Heart right ventricle (tissue), 16 donors: ENCODE data around the gene CNOT8. TPM values are rescaled to one million over a fixed set of nuclear protein-coding genes. Genes with fewer than 3 reads are reported as not detected.
A peak's percentile ranks its signal among the peaks of the same experiment; 100 is the strongest.
"Not testable (repeated sequence)": the region's sequence is repeated elsewhere in the genome, so short reads cannot be mapped to it uniquely, and the experiment has no call there.

Experiments used
- ATAC-seq, 8 donors: fragments of 200-7000 bp; cut with Tn5 transposase; one replicate each; pipeline ENCODE4 v1.9.1; 2020; ENCODE audit warnings: mild to moderate bottlenecking in 8 of 8, moderate library complexity in 8 of 8, moderate number of reproducible peaks in 1 of 8
- DNase-seq, 2 donors: peaks; one replicate each; pipeline ENCODE4 v3.0.0-alpha.2; 2020
- H3K27ac ChIP-seq, 10 donors: fragments of 200-600 bp; sonication (generic) in 2 of 10; one replicate each; pipeline versions ENCODE4 v1.5.0 to v1.8.0; 2020 to 2022; ENCODE audit warnings: mild to moderate bottlenecking in 3 of 10
- H3K27me3 ChIP-seq, 7 donors: fragments of 200-600 bp; one replicate each; pipeline ENCODE4 v1.8.0; 2021 to 2022; ENCODE audit warnings: mild to moderate bottlenecking in 2 of 7
- H3K36me3 ChIP-seq, 9 donors: fragments of 200-600 bp; sonication (generic) in 1 of 9; one replicate each; pipeline versions ENCODE4 v1.5.0 to v1.8.0; 2020 to 2022; ENCODE audit warnings: mild to moderate bottlenecking in 2 of 9
- H3K4me1 ChIP-seq, 9 donors: fragments of 200-600 bp; sonication (generic) in 1 of 9; one replicate each; pipeline versions ENCODE4 v1.5.0 to v1.8.0; 2020 to 2022; ENCODE audit warnings: mild to moderate bottlenecking in 4 of 9
- H3K4me3 ChIP-seq, 10 donors: fragments of 200-600 bp; sonication (generic) in 2 of 10; one replicate each; pipeline versions ENCODE4 v1.5.0 to v1.8.0; 2020 to 2022; ENCODE audit warnings: mild to moderate bottlenecking in 7 of 10, moderate library complexity in 2 of 10
- H3K9me3 ChIP-seq, 11 donors: fragments of 200-600 bp in 10 of 11; sonication (generic) in 2 of 11; one replicate each; pipeline versions ENCODE4 v1.5.0 to v1.8.0; 2013 to 2022; ENCODE audit warnings: mild to moderate bottlenecking in 2 of 11, control low read depth in 1 of 11, moderate library complexity in 1 of 11
- WGBS, 2 donors: extraction: QIAGEN DNeasy Blood & Tissue Kit; methylation state at CpG; one replicate each; pipeline ENCODE4 v1.1.7; 2013; ENCODE audit warnings: inconsistent platforms in 1 of 2; 5-methylcytosine and 5-hydroxymethylcytosine counted together
- intact Hi-C, 10 donors: fragments of 100-400 bp; cut with DNase I; formaldehyde crosslinking; loops; one replicate each; pipeline versions ENCODE4 v1.11.1 to v1.14.2; 2022
- polyA plus RNA-seq, 2 donors: library from polyadenylated mRNA; stranded (reverse); fragments of 200-250 nt; gene quantifications; one replicate each; pipeline ENCODE4 v1.2.3, GENCODE V29; 2013
- total RNA-seq, 10 donors: library from RNA; stranded (reverse); fragmentation: NEBNext Ultra II Directional in 3 of 10; extraction: Animal tissue kit (Norgen Biotek cat#: 25700) in 3 of 10; gene quantifications; one replicate each; pipeline versions ENCODE4 v1.2.1 to v1.2.4, GENCODE V29; 2021 to 2023
- TF ChIP-seq, protein P1 (sequence below), 9 donors: fragments of 200-600 bp; sonication (generic) in 2 of 9; IDR thresholded peaks; one replicate each; pipeline versions ENCODE4 v1.5.0 to v1.8.0; 2021 to 2022; ENCODE audit warnings: antibody characterized with exemption in 9 of 9, mild to moderate bottlenecking in 5 of 9, moderate library complexity in 1 of 9
- donor health status: Arrhythmogenic right ventricular cardiomyopathy.
- donor health status: ischemic (EF 13 %, LVEDD 7.1; RV severe dilation, severe dysfunction).
- donor health status: healthy with polysubstance abuse.
- donor health status: DM: no; HTN: yes; CAD: no.
- donor health status: DM: no; HTN: no; CAD: no.
- donor health status: ischemic (EF 25% LVEDD 6.9; RV normal size, moderate dysfunction).
- donor health status: ischemic (EF 25% LVEDD 5.7; RV mildly dilated, moderate dysfunction).
- donor health status: healthy.
- donor health status: DM: yes; HTN: yes; CAD: no.
- donor health status: Ischemic cardiomyopathy.
- donor health status: ischemic (EF 35%, LVEDD 5.7; RV mildly dilated, moderate dysfunction).
- donor health status: nonischemic (EF 11% LVEDD 7.7; RV severe dilation, severe dysfunction).
- donor health status: DM: yes; HTN: yes; CAD: no.
- donor health status: PGD.
- donor health status: ischemic (EF 29% LVEDD 5.4; RV normal size, mild dysfunction).
- donor health status: nonischemic (EF 23%, LVEDD 6.1; RV moderate dilation, normal function).

Gene CNOT8
- total and polyA plus RNA-seq, 12 donors = 20.9 to 29.8 (median 22.1) TPM

DNA sequence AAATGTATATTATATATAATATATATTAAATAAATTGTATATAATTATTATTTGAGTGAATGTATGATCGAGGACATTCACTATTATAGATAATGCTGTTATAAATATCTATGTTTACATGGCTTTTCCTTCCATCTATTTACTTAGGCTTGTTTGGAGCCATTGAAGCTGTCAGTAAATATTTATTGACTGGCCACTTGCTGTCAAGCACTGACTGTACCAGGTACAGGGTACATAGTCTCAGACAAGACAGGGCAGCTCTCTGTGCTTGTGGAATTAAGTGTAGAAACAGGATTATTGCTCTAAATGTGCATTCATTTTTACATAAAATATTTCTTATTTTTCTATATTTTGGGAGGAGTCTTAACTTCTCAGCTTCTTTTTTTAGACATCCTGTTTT, 24.4 kb upstream of the CNOT8 start:
- TF ChIP-seq, protein P1, sequence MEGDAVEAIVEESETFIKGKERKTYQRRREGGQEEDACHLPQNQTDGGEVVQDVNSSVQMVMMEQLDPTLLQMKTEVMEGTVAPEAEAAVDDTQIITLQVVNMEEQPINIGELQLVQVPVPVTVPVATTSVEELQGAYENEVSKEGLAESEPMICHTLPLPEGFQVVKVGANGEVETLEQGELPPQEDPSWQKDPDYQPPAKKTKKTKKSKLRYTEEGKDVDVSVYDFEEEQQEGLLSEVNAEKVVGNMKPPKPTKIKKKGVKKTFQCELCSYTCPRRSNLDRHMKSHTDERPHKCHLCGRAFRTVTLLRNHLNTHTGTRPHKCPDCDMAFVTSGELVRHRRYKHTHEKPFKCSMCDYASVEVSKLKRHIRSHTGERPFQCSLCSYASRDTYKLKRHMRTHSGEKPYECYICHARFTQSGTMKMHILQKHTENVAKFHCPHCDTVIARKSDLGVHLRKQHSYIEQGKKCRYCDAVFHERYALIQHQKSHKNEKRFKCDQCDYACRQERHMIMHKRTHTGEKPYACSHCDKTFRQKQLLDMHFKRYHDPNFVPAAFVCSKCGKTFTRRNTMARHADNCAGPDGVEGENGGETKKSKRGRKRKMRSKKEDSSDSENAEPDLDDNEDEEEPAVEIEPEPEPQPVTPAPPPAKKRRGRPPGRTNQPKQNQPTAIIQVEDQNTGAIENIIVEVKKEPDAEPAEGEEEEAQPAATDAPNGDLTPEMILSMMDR (IDR thresholded peaks at IDR 0.05) = no peak
- no peaks in the 10 kb centered on the region for H3K27me3 ChIP-seq
- intact Hi-C loops = no loop called here
- 95 to 98% methylated on average over 1 of the region's 1 CpG for WGBS, 2 donors
- DNase-seq (no peak), ATAC-seq (no peak)
- H3K9me3 ChIP-seq = no peaks in the 10 kb centered on the region
- peaks cover 9 to 28% (median 19%) of the 10 kb centered on the region in 9 donors for H3K4me1 ChIP-seq
- H3K4me3 ChIP-seq = no peak overlapping the region
- peaks cover 0 to 86% (median 17%) of the 10 kb centered on the region in 9 donors for H3K36me3 ChIP-seq
- peak overlapping the region in 4 of 10 donors; percentile 45 to 73 (median 60) for H3K27ac ChIP-seq

DNA sequence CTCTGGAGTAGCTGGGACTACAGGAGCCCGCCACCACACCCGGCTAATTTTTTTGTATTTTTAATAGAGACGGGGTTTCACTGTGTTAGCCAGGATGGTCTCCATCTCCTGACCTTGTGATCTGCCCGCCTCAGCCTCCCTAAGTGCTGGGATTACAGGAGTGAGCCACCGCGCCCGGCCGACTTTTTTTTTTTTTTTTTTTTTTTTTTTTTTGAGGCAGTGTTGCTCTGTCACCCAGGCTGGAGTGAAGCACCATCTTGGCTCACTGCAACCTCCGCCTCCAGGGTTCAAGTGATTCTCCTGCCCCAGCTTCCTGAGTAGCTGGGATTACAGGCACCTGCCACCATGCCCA, 22.8 kb upstream of the CNOT8 start:
- not testable (repeated sequence) for DNase-seq
- 63 to 73% methylated on average over 7 to 9 of the region's 9 CpGs for WGBS, 2 donors

DNA sequence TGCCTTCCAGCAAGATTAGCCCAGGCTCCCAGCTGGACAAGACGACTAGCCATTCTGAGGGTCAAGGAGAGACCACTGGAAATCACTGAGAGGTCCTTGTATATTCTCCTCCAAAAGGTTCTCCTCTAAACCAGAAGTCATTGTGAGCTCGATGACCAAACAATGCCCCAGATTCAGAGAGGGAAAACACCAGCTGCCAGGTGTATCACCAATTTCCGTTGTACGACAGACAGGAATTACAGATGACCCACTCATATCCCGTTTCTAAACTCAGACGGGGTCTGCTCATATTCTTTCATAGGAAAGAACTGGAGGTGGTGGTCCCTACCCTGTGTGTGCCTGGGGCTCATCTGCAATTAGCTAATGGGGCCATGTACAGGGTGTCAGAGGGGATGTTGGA, 22.2 kb upstream of the CNOT8 start:
- Histone ChIP-seq H3K36me3 (peaks cover 0 to 83% (median 5%) of the 10 kb centered on the region in 9 donors), H3K4me1 (peaks cover 9 to 31% (median 18%) of the 10 kb centered on the region in 9 donors), H3K4me3 (no peak overlapping the region), H3K27me3 (no peaks in the 10 kb centered on the region), H3K27ac (peak overlapping the region in 5 of 10 donors; percentile 40 to 73 (median 64)), H3K9me3 (no peaks in the 10 kb centered on the region)
- DNase-seq (no peak), ATAC-seq (no peak)
- 83 to 91% methylated on average over 6 of the region's 6 CpGs for WGBS, 2 donors
- TF ChIP-seq, protein P1 (IDR thresholded peaks at IDR 0.05) = no peak
- intact Hi-C loops = no loop called here

More for the DNA sequence above, 22.8 kb upstream of the CNOT8 start:
- H3K36me3 ChIP-seq = peaks cover 0 to 83% (median 9%) of the 10 kb centered on the region in 9 donors
- peak in 3 of 8 donors; percentile 4 to 39 (median 10) for ATAC-seq
- intact Hi-C loops, H3K27me3 ChIP-seq, H3K4me3 ChIP-seq, H3K9me3 ChIP-seq: not testable (repeated sequence)
- H3K4me1 ChIP-seq = peaks cover 9 to 26% (median 18%) of the 10 kb centered on the region in 9 donors
- peak overlapping the region in 9 of 10 donors; percentile 37 to 73 (median 57) for H3K27ac ChIP-seq

DNA sequence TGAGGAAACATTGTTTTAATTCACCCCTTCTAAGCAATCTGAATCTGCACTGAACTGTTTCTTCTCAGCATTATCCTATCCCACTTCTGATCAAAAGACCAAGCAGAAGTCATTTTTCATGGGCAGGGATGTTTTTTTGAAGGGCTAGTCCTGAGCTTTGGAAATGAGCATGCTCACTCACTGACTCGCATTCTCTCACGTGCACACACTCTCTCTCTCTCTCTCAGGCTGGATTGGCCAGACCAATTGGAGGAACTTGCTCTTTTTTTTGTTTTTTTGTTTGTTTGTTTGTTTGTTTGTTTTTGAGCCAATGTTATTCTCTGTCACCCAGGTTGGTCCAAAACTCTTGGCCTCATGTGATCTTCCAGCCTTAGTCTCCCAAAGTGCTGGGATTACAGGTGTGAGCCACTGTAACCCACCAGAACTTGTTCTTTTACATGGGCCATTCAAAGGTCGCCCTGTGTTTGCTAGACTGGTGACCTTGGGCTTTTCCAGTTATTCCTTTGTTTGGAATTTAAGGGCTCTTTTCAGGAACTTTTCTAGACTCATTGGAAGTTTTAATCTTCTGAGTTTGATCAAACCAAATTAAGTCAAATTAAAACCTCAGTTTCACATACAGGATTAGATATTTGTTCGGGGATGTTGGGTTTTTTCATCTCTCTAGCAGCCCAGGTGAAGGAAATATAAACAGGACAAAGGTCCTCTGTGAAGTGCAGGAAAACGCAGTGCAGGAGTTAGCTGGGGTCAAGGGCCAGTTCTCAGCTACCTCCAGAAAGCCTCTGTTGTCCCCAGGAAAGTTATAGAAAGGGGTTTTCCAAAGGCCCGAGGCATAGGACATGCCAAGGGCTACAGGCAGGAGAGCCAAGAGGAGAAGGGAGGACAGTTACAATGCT, 21.2 kb upstream of the CNOT8 start:
- no peak for ATAC-seq
- 91 to 93% methylated on average over 6 of the region's 6 CpGs for WGBS, 2 donors
- DNase-seq = no peak
- intact Hi-C loops = no loop called here
- Histone ChIP-seq H3K9me3 (no peaks in the 10 kb centered on the region), H3K4me3 (no peak overlapping the region), H3K27ac (no peak overlapping the region), H3K36me3 (peaks cover 0 to 82% (median 5%) of the 10 kb centered on the region in 9 donors), H3K4me1 (peaks cover 9 to 38% (median 18%) of the 10 kb centered on the region in 9 donors), H3K27me3 (no peaks in the 10 kb centered on the region)
- TF ChIP-seq, protein P1 (IDR thresholded peaks at IDR 0.05) = no peak
